Prostate gland (tissue), 2 donors: ENCODE measurements around the gene ZNF222. TPM values are rescaled to one million over a fixed set of nuclear protein-coding genes. Genes with fewer than 3 reads are reported as not detected.
A peak's percentile ranks its signal among the peaks of the same experiment; 100 is the strongest.

ENCODE experiments used
- DNase-seq: peaks from one replicate; pipeline ENCODE4 v3.0.0-alpha.2; 2019; ENCODE audit warnings: low spot score
- H3K27ac ChIP-seq, 2 donors: fragments of 200-600 bp; sonication (generic); 2 replicates each; pipeline ENCODE4 v1.5.1; 2017 to 2019
- H3K27me3 ChIP-seq: fragments of 200-600 bp; sonication (generic); replicated peaks from 2 replicates; pipeline ENCODE4 v1.5.1; 2019; ENCODE audit not compliant: insufficient read depth
- H3K36me3 ChIP-seq, 2 donors: fragments of 200-600 bp; sonication (generic); 1 replicate in 1 of 2; 2 replicates in 1 of 2; pipeline versions ENCODE4 v1.5.1 to v1.8.1; 2017 to 2019
- H3K4me1 ChIP-seq: fragments of 200-600 bp; sonication (generic); replicated peaks from 2 replicates; pipeline ENCODE4 v1.5.1; 2019
- H3K4me3 ChIP-seq, 2 donors: fragments of 200-600 bp; sonication (generic); 2 replicates each; pipeline ENCODE4 v1.5.1; 2017 to 2019
- H3K9me3 ChIP-seq: fragments of 200-600 bp; sonication (generic); 2 replicates; pipeline ENCODE4 v1.5.1; 2017
- CTCF ChIP-seq, 4 experiments: fragments of 200-600 bp in 2 of 4; fragments of 450-650 bp in 2 of 4; sonication (generic) in 2 of 4; IDR thresholded peaks; 1 replicate in 3 of 4; 2 replicates in 1 of 4; pipeline ENCODE4 v1.5.1; 2016 to 2019; ENCODE audit warnings: antibody characterized with exemption in 4 of 4, mild to moderate bottlenecking in 2 of 4, moderate library complexity in 2 of 4
- POLR2A ChIP-seq: fragments of 450-650 bp; IDR thresholded peaks from one replicate; pipeline ENCODE4 v1.6.1; 2016; ENCODE audit warnings: antibody characterized with exemption, mild to moderate bottlenecking
- POLR2AphosphoS5 ChIP-seq: sonication (generic); formaldehyde crosslinking; IDR thresholded peaks from one replicate; pipeline ENCODE4 v1.6.1; 2017; ENCODE audit warnings: antibody characterized with exemption
- WGBS: methylation state at CpG from one replicate; pipeline ENCODE4 v1.1.5; 2018; 5-methylcytosine and 5-hydroxymethylcytosine counted together
- intact Hi-C: fragments of 100-400 bp; cut with DNase I; formaldehyde crosslinking; loops from one replicate; pipeline ENCODE4 v1.14.2; 2022
- total RNA-seq, 2 donors: library from RNA; depleted of rRNA; stranded (reverse); fragments of >200 nt; gene quantifications; one replicate each; pipeline ENCODE4 v1.1.0, GENCODE V29; 2016

Gene ZNF222
- total RNA-seq, 2 donors from 2014 or later, result 3.7 to 6.1 TPM

GRCh38 chr19:44010468-44010867 lies 14.7 kb upstream of the ZNF222 start:
- 94% methylated on average over 5 of the region's 5 CpGs for WGBS
- Histone ChIP-seq H3K4me3 (no peak overlapping the region), H3K27me3 (no peaks in the 10 kb centered on the region), H3K27ac (no peak overlapping the region), H3K36me3 (peaks cover 23 to 45% of the 10 kb centered on the region in 2 donors), H3K4me1 (no peaks in the 10 kb centered on the region), H3K9me3 (no peaks in the 10 kb centered on the region)
- DNase-seq, result no peak
- no peak for TF ChIP-seq POLR2AphosphoS5
- TF ChIP-seq CTCF (IDR thresholded peaks at IDR 0.05), result no peak
- TF ChIP-seq POLR2A, result no peak
- intact Hi-C loops, result no loop called here

DNA sequence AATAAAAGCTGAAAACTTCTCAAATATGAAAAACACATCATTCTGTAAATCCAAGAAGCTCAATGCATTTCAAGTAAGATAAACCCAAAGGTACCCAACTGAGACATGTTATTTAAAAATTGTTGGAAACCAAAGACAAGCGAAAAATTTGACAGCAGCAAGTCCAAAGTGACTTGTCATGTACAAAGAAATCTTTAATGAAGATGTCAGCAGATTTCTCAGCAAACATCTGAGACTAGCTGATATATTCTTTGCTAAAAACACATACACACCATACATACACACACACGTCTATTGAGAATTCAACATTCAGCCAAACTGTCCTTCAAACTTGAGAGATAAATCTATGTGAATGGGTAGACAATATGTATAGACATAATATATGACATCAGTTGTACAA lies 5.7 kb upstream of the ZNF222 start:
- DNase-seq, result no peak
- intact Hi-C loops, result no loop called here
- Histone ChIP-seq H3K36me3 (no peaks in the 10 kb centered on the region), H3K27ac (no peak overlapping the region), H3K4me3 (no peak overlapping the region), H3K27me3 (no peaks in the 10 kb centered on the region), H3K9me3 (no peaks in the 10 kb centered on the region), H3K4me1 (no peaks in the 10 kb centered on the region)
- 51% methylated on average over 2 of the region's 2 CpGs for WGBS
- TF ChIP-seq POLR2A (no peak), CTCF (IDR thresholded peaks at IDR 0.05) (no peak), POLR2AphosphoS5 (no peak)

- no peak for TF ChIP-seq CTCF (IDR thresholded peaks at IDR 0.05)
- TF ChIP-seq POLR2A, result no peak
- TF ChIP-seq POLR2AphosphoS5, result no peak
- H3K27me3 ChIP-seq, result no peaks in the 10 kb centered on the region
- no peak overlapping the region for H3K27ac ChIP-seq
- H3K4me3 ChIP-seq, result no peak overlapping the region
- no peaks in the 10 kb centered on the region for H3K4me1 ChIP-seq
- H3K36me3 ChIP-seq, result no peaks in the 10 kb centered on the region
- intact Hi-C loops, result no loop called here
- no peak for DNase-seq
- no peaks in the 10 kb centered on the region for H3K9me3 ChIP-seq
These were observed 4.0 kb upstream of the ZNF222 start for GRCh38 chr19:44021221-44021620.

DNA sequence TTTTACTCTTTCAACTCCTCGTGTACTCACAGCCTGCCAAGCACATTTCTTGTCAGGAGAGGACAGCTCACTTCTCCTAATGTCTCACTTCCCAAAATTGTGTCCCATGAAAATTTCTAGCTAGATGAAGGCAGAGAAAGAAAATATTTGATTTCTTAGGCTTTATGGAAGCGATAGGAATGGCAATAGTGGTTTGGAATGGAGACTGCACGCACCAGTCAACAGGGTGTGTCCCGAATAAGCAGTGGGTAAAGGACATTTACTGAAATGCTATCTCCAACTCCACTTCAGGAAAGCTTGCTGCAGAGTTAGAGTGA lies 321 bp upstream of the ZNF222 start:
- H3K27ac ChIP-seq, result peak overlapping the region; percentile 36 to 52
- DNase-seq, result no peak
- no peaks in the 10 kb centered on the region for H3K27me3 ChIP-seq
- no peaks in the 10 kb centered on the region for H3K4me1 ChIP-seq
- peaks cover 0 to 3% of the 10 kb centered on the region in 2 donors for H3K36me3 ChIP-seq
- intact Hi-C loops, result no loop called here
- WGBS, result 33% methylated on average over 4 of the region's 4 CpGs
- peak overlapping the region; percentile 59 to 67 for H3K4me3 ChIP-seq
- no peaks in the 10 kb centered on the region for H3K9me3 ChIP-seq
- TF ChIP-seq CTCF (IDR thresholded peaks at IDR 0.05) (no peak), POLR2A (no peak), POLR2AphosphoS5 (no peak)

DNA sequence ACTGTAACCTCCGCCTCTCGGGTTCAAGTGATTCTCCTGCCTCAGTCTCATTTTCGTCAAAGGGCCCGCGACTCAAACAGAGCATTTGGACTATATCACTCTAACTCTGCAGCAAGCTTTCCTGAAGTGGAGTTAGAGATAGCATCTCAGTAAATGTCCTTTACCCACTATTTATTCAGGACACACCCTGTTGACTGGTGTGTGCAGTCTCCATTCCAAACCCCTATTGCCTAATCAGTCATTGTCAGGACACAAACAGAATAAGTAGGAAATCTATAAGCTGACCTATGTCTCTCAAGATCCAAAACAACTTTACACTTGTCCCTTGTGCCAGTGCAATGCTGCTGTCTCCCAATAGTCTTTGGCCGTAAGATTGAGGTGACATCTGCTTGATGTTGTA lies 1.4 kb downstream of the ZNF222 start:
- DNase-seq, result no peak
- Histone ChIP-seq H3K27me3 (no peaks in the 10 kb centered on the region), H3K27ac (no peak overlapping the region), H3K4me1 (no peaks in the 10 kb centered on the region), H3K36me3 (peaks cover 0 to 3% of the 10 kb centered on the region in 2 donors), H3K4me3 (no peak overlapping the region), H3K9me3 (no peaks in the 10 kb centered on the region)
- intact Hi-C loops, result no loop called here
- no peak for TF ChIP-seq POLR2A
- no peak for TF ChIP-seq POLR2AphosphoS5
- TF ChIP-seq CTCF (IDR thresholded peaks at IDR 0.05), result no peak
- WGBS, result 95% methylated on average over 6 of the region's 6 CpGs
